ENCODE data around the gene INKA2.

INKA2 gene

GRCh38 chr1:111769517-111770146, 30.4 kb upstream of the INKA2 start:
- H3K27ac ChIP-seq: peak overlapping the region in 1 of 2 donors; percentile 23
- intact Hi-C loops (cut with DNase I; ENCODE audit: low total_unique reads): loop anchor here (5.0 kb wide), 1 partner anchor 287 kb away; no protein-coding TSS in a partner anchor
- TF ChIP-seq, protein P1, sequence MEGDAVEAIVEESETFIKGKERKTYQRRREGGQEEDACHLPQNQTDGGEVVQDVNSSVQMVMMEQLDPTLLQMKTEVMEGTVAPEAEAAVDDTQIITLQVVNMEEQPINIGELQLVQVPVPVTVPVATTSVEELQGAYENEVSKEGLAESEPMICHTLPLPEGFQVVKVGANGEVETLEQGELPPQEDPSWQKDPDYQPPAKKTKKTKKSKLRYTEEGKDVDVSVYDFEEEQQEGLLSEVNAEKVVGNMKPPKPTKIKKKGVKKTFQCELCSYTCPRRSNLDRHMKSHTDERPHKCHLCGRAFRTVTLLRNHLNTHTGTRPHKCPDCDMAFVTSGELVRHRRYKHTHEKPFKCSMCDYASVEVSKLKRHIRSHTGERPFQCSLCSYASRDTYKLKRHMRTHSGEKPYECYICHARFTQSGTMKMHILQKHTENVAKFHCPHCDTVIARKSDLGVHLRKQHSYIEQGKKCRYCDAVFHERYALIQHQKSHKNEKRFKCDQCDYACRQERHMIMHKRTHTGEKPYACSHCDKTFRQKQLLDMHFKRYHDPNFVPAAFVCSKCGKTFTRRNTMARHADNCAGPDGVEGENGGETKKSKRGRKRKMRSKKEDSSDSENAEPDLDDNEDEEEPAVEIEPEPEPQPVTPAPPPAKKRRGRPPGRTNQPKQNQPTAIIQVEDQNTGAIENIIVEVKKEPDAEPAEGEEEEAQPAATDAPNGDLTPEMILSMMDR (IDR thresholded peaks at IDR 0.05): peak; percentile 86 to 87
- DNase-seq: no peak
- peaks cover 20 to 45% (median 34%) of the 10 kb centered on the region in 3 donors for H3K36me3 ChIP-seq
- no peaks in the 10 kb centered on the region for H3K9me3 ChIP-seq
- H3K4me1 ChIP-seq: no peaks in the 10 kb centered on the region
- H3K4me3 ChIP-seq: no peak overlapping the region
- H3K27me3 ChIP-seq: no peaks in the 10 kb centered on the region

DNA sequence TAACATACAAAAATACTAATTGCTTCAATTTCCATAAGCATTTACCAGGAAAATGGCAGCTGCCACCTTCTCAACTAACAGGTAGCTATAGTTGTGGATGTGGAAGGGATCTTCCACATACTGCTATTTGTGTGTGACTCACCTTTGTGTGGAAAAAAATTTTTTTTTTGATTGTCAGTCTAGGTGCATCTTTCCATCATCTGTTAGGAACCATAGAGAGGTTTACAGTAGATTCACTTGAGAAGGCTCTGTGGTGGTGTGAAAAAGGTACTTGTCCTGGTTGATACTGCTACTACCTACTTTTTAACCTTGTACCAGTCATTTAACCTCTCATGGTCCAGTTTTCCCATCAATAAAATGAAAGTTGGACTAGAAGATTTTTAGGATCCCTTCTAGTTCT, 29.4 kb upstream of the INKA2 start:
- intact Hi-C loops (cut with DNase I; ENCODE audit: low total_unique reads): loop anchor here (5.0 kb wide), 1 partner anchor 286 kb away; no protein-coding TSS in a partner anchor
- H3K4me1 ChIP-seq: no peaks in the 10 kb centered on the region
- DNase-seq: no peak
- no peaks in the 10 kb centered on the region for H3K9me3 ChIP-seq
- no peak overlapping the region for H3K4me3 ChIP-seq
- H3K27me3 ChIP-seq: no peaks in the 10 kb centered on the region
- peaks cover 25 to 54% (median 42%) of the 10 kb centered on the region in 3 donors for H3K36me3 ChIP-seq
- no peak overlapping the region for H3K27ac ChIP-seq
- TF ChIP-seq, protein P1 (IDR thresholded peaks at IDR 0.05): no peak

GRCh38 chr1:111768023-111768422, 28.8 kb upstream of the INKA2 start:
- Histone ChIP-seq H3K4me3 (no peak overlapping the region), H3K36me3 (peaks cover 31 to 60% (median 48%) of the 10 kb centered on the region in 3 donors), H3K4me1 (no peaks in the 10 kb centered on the region), H3K27ac (no peak overlapping the region), H3K9me3 (no peaks in the 10 kb centered on the region), H3K27me3 (no peaks in the 10 kb centered on the region)
- DNase-seq: no peak
- intact Hi-C loops (cut with DNase I; ENCODE audit: low total_unique reads): loop anchor here (5.0 kb wide), 1 partner anchor 286 kb away; no protein-coding TSS in a partner anchor
- TF ChIP-seq, protein P1 (IDR thresholded peaks at IDR 0.05): no peak

DNA sequence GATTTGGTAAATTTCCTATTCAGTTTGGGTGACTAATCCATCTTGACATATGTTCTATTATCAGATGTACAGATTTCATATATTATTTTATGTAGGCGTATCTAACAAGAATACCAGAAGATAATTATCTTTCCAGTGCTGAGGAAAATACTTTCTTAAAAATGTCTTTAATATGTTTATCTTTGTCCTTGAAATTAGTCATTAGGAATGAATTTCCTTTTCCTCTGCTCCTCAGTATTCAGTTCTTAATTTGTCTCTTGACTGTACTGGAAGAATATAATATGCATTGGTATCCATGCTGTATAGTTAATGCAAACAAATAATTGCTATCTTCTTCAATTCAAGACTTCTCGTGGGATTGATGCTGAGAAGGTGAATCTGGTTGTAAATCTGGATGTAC, 23.1 kb upstream of the INKA2 start:
- Histone ChIP-seq H3K36me3 (peaks cover 56 to 68% (median 58%) of the 10 kb centered on the region in 3 donors), H3K27me3 (no peaks in the 10 kb centered on the region), H3K27ac (no peak overlapping the region), H3K9me3 (no peaks in the 10 kb centered on the region), H3K4me1 (peaks cover 0 to 3% (median under 1%) of the 10 kb centered on the region in 4 donors), H3K4me3 (no peak overlapping the region)
- TF ChIP-seq, protein P1 (IDR thresholded peaks at IDR 0.05): no peak
- intact Hi-C loops (cut with DNase I; ENCODE audit: low total_unique reads): no loop called here
- no peak for DNase-seq

DNA sequence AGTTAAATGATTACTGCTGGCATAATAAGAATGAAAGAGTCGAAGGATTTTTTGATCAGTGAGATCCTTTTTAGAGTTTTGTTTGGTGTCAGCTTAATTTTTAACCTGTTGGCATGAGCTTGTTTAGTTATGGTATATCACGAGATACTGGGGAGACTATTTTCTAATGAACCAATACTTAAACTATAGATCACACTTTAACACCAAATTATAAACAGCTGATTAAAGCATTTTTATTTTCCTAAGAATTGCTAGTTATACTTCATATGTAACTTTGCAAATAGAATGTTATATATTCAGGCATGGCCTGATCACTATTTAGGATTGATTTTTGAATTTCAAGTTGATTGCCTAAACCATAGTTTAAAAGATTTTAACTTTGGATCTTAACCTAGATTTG, 22.5 kb upstream of the INKA2 start:
- H3K9me3 ChIP-seq: no peaks in the 10 kb centered on the region
- H3K4me3 ChIP-seq: no peak overlapping the region
- no peaks in the 10 kb centered on the region for H3K27me3 ChIP-seq
- H3K4me1 ChIP-seq: peaks cover 0 to 9% (median 6%) of the 10 kb centered on the region in 4 donors
- TF ChIP-seq, protein P1 (IDR thresholded peaks at IDR 0.05): no peak
- intact Hi-C loops (cut with DNase I; ENCODE audit: low total_unique reads): no loop called here
- peaks cover 50 to 63% (median 52%) of the 10 kb centered on the region in 3 donors for H3K36me3 ChIP-seq
- H3K27ac ChIP-seq: no peak overlapping the region
- DNase-seq: no peak
